A549 (cell line): ENCODE data around the gene ADAMTS19. TPM values are rescaled to one million over a fixed set of nuclear protein-coding genes. Genes with fewer than 3 reads are reported as not detected.

Experiments used
- ATAC-seq, 2 experiments: fragments of 200-7000 bp in 1 of 2; fragments of >200 bp in 1 of 2; cut with Nextera tagmentation in 1 of 2; cut with Tn5 transposase in 1 of 2; 3 replicates each; pipeline versions ENCODE4 v1.8.0 to v1.9.1; 2018 to 2020; ENCODE audit warnings: mild to moderate bottlenecking in 1 of 2, moderate library complexity in 1 of 2
- CTCF ChIA-PET: fragments of 300-600 bp; sonication (Branson Sonifier 250); formaldehyde crosslinking; extraction: SDS; loops from one replicate; lab custom pipeline; 2021; ENCODE audit warnings: antibody characterized with exemption, inconsistent platforms; lab: Yijun Ruan, JAX
- POLR2A ChIA-PET: fragments of 350-600 bp; formaldehyde crosslinking; extraction: SDS; loops from one replicate; lab custom pipeline; 2021; ENCODE audit warnings: antibody characterized with exemption, inconsistent platforms; lab: Yijun Ruan, JAX
- DNase-seq, 2 experiments: peaks; one replicate each; pipeline versions ENCODE4 v3.0.0 to v3.0.0-alpha.2; 2011 to 2016; ENCODE audit warnings: low read depth in 1 of 2, low spot score in 1 of 2
- FAIRE-seq: peaks from 2 replicates; lab custom pipeline; 2011; peaks lifted over from hg19 to GRCh38; lab: Jason Lieb, UNC
- H3K27ac ChIP-seq, 2 experiments: fragments of >200 bp; sonication (Bioruptor Twin); formaldehyde crosslinking; 3 replicates each; pipeline ENCODE4 v1.5.1; 2016 to 2017
- H3K4me1 ChIP-seq: fragments of >200 bp; sonication (Bioruptor Twin); formaldehyde crosslinking; 3 replicates; pipeline ENCODE4 v1.6.1; 2016
- H3K4me2 ChIP-seq: fragments of >200 bp; sonication (Bioruptor Twin); formaldehyde crosslinking; 3 replicates; pipeline ENCODE4 v1.6.1; 2016
- H3K4me3 ChIP-seq: fragments of >200 bp; sonication (Bioruptor Twin); formaldehyde crosslinking; 3 replicates; pipeline ENCODE4 v1.5.1; 2016
- H3K9me3 ChIP-seq: fragments of >200 bp; sonication (Bioruptor Twin); formaldehyde crosslinking; 3 replicates; pipeline ENCODE4 v1.6.1; 2016
- BCL3 ChIP-seq: fragments of >200 bp; sonication (Bioruptor Twin); formaldehyde crosslinking; IDR thresholded peaks from 3 replicates; pipeline ENCODE4 v1.6.1; 2016
- BHLHE40 ChIP-seq: IDR thresholded peaks from 2 replicates; pipeline ENCODE4 v1.6.1; 2012; ENCODE audit warnings: low read depth, low read length, inconsistent platforms
- CBX8 ChIP-seq: fragments of 200-600 bp; sonication (generic); IDR thresholded peaks from 2 replicates; pipeline ENCODE4 v1.6.1; 2016
- CTCF ChIP-seq: fragments of >200 bp; sonication (Bioruptor Twin); formaldehyde crosslinking; IDR thresholded peaks from 3 replicates; pipeline ENCODE4 v1.5.1; 2016
- E2F6 ChIP-seq: IDR thresholded peaks from 2 replicates; pipeline ENCODE4 v1.6.1; 2012; ENCODE audit warnings: low read depth, borderline replicate concordance
- FOXS1 ChIP-seq: fragments of 250-450 bp; sonication (Bioruptor Pico); IDR thresholded peaks from 2 replicates; pipeline ENCODE4 v1.5.0; 2020; ENCODE audit warnings: mild to moderate bottlenecking, moderate library complexity
- HES2 ChIP-seq: fragments of >200 bp; sonication (Bioruptor Twin); formaldehyde crosslinking; IDR thresholded peaks from 2 replicates; pipeline ENCODE4 v1.6.1; 2016
- HEYL ChIP-seq: fragments of 250-450 bp; sonication (Bioruptor Pico); IDR thresholded peaks from 2 replicates; pipeline ENCODE4 v1.8.0; 2021; ENCODE audit warnings: mild to moderate bottlenecking, moderate library complexity
- HMGXB4 ChIP-seq: fragments of 250-450 bp; sonication (Bioruptor Pico); IDR thresholded peaks from 2 replicates; pipeline ENCODE4 v1.5.0; 2021; ENCODE audit warnings: mild to moderate bottlenecking, moderate library complexity, borderline replicate concordance
- HOXA7 ChIP-seq: fragments of 250-450 bp; sonication (Bioruptor Pico); IDR thresholded peaks from 2 replicates; pipeline ENCODE4 v1.5.0; 2020; ENCODE audit warnings: mild to moderate bottlenecking, moderate library complexity
- JUN ChIP-seq, 2 experiments: fragments of >200 bp; sonication (Bioruptor Twin); formaldehyde crosslinking; IDR thresholded peaks; 2 replicates in 1 of 2; 3 replicates in 1 of 2; pipeline ENCODE4 v1.6.1; 2016 to 2017
- JUNB ChIP-seq: fragments of >200 bp; sonication (Bioruptor Twin); formaldehyde crosslinking; IDR thresholded peaks from 2 replicates; pipeline ENCODE4 v1.6.1; 2016
- MAX ChIP-seq: IDR thresholded peaks from 2 replicates; pipeline ENCODE4 v1.6.1; 2012
- MYC ChIP-seq: IDR thresholded peaks from 2 replicates; pipeline ENCODE4 v1.6.1; 2012; ENCODE audit warnings: mild to moderate bottlenecking, inconsistent platforms, low read length, improper control_type of control experiment, borderline replicate concordance
- NPAS2 ChIP-seq: fragments of 250-450 bp; sonication (Bioruptor Pico); IDR thresholded peaks from 2 replicates; pipeline ENCODE4 v1.8.0; 2022; ENCODE audit warnings: mild to moderate bottlenecking, moderate library complexity, borderline replicate concordance
- NR3C1 ChIP-seq: fragments of >200 bp; sonication (Bioruptor Twin); formaldehyde crosslinking; IDR thresholded peaks from 3 replicates; pipeline ENCODE4 v1.6.1; 2017
- POLR2A ChIP-seq: IDR thresholded peaks from 2 replicates; pipeline ENCODE4 v1.6.1; 2012; ENCODE audit warnings: mild to moderate bottlenecking, low read length
- RARB ChIP-seq: fragments of 250-450 bp; sonication (Bioruptor Pico); IDR thresholded peaks from 2 replicates; pipeline ENCODE4 v1.8.0; 2021; ENCODE audit warnings: mild to moderate bottlenecking, moderate library complexity
- REST ChIP-seq: fragments of 200-600 bp; sonication (generic); IDR thresholded peaks from 2 replicates; pipeline ENCODE4 v1.6.1; 2016; ENCODE audit warnings: antibody characterized with exemption, mild to moderate bottlenecking, moderate library complexity
- USF2 ChIP-seq: fragments of 450-650 bp; IDR thresholded peaks from 2 replicates; pipeline ENCODE4 v1.6.1; 2014; ENCODE audit warnings: antibody characterized with exemption
- ZC3H11A ChIP-seq: fragments of 450-650 bp; IDR thresholded peaks from 2 replicates; pipeline ENCODE4 v1.6.1; 2014; ENCODE audit warnings: antibody characterized with exemption, mild to moderate bottlenecking
- ZFP36 ChIP-seq: fragments of 450-650 bp; IDR thresholded peaks from 2 replicates; pipeline ENCODE4 v1.6.1; 2014; ENCODE audit warnings: borderline replicate concordance; ENCODE audit not compliant: partially characterized antibody
- ZNF302 ChIP-seq: fragments of 250-450 bp; sonication (Bioruptor Pico); IDR thresholded peaks from 2 replicates; pipeline ENCODE4 v1.9.0; 2021; ENCODE audit warnings: inconsistent platforms, mild to moderate bottlenecking, moderate library complexity
- ZSCAN20 ChIP-seq: fragments of 250-450 bp; sonication (Bioruptor Pico); IDR thresholded peaks from 2 replicates; pipeline ENCODE4 v1.8.0; 2022; ENCODE audit warnings: mild to moderate bottlenecking, moderate library complexity
- WGBS: methylation state at CpG from one replicate; pipeline ENCODE4 v1.1.6; 2017; ENCODE audit errors: missing lambda C conversion rate; 5-methylcytosine and 5-hydroxymethylcytosine counted together
- polyA plus RNA-seq, 4 experiments: library from polyadenylated mRNA; depleted of rRNA in 3 of 4; stranded (reverse); fragments of >200 nt; fragmentation: RNase III in 1 of 4; extraction: RNeasy Plus Mini Kit Qiagen cat#74134 plus additional on column Dnase treatment in 1 of 4; gene quantifications; 2 replicates in 3 of 4; 3 replicates in 1 of 4; pipeline ENCODE4 v1.2.3, GENCODE V29; 2011 to 2017

Gene ADAMTS19
- polyA plus RNA-seq, 2 of the 4 experiments (the other 2 are of a cell fraction) = not detected

- ATAC-seq = no peak
- CTCF ChIA-PET = no interaction called here
- 69% methylated on average over 4 of the region's 4 CpGs for WGBS
Measured at GRCh38 chr5:129724647-129725046, 264.5 kb downstream of the ADAMTS19 start.

GRCh38 chr5:129739773-129740172 lies 279.7 kb downstream of the ADAMTS19 start:
- no peak for FAIRE-seq
- no peak for DNase-seq
- Histone ChIP-seq H3K27ac (no peak overlapping the region), H3K4me3 (no peak overlapping the region), H3K4me1 (no peaks in the 10 kb centered on the region), H3K4me2 (no peak overlapping the region), H3K9me3 (no peaks in the 10 kb centered on the region)
- WGBS = 0% methylated on average over 2 of the region's 2 CpGs
- CTCF ChIA-PET = no interaction called here
- no peak for ATAC-seq
- POLR2A ChIA-PET = no interaction called here
- TF ChIP-seq HMGXB4 (CRISPR knock-in tag) = no peak
- TF ChIP-seq BHLHE40 = no peak
- TF ChIP-seq FOXS1 (CRISPR knock-in tag) = no peak
- TF ChIP-seq REST = no peak
- TF ChIP-seq POLR2A = no peak
- TF ChIP-seq BCL3 = no peak
- TF ChIP-seq E2F6 = no peak
- TF ChIP-seq ZSCAN20 (CRISPR knock-in tag) = no peak
- TF ChIP-seq MAX = no peak

More at GRCh38 chr5:129724647-129725046, 264.5 kb downstream of the ADAMTS19 start:
- no peak overlapping the region for H3K4me3 ChIP-seq
- FAIRE-seq = no peak
- TF ChIP-seq HEYL (CRISPR knock-in tag) (no peak), ZC3H11A (no peak), JUNB (no peak), NR3C1 (no peak), CBX8 (no peak), RARB (CRISPR knock-in tag) (no peak), CTCF (no peak), JUN (IDR thresholded peaks at IDR 0.05) (no peak), ZFP36 (no peak), USF2 (no peak), MYC (no peak), NPAS2 (CRISPR knock-in tag) (no peak), ZNF302 (CRISPR knock-in tag) (no peak), HOXA7 (CRISPR knock-in tag) (no peak), HES2 (no peak), HMGXB4 (CRISPR knock-in tag) (no peak)
- TF ChIP-seq, all 56 proteins: peak for 0
- H3K4me1 ChIP-seq = no peaks in the 10 kb centered on the region
- DNase-seq = no peak
- no peak overlapping the region for H3K27ac ChIP-seq
- POLR2A ChIA-PET = no interaction called here
- no peak overlapping the region for H3K4me2 ChIP-seq
- no peaks in the 10 kb centered on the region for H3K9me3 ChIP-seq
